SIG-M5 (cell line): ENCODE measurements around the gene TYSND1.
"Not testable (repeated sequence)": the region's sequence is repeated elsewhere in the genome, so short reads cannot be mapped to it uniquely, and the experiment has no call there.

Experiments
- DNase-seq: peaks from one replicate; lab custom pipeline; 2025; lab: John Stamatoyannopoulos, UW

The TYSND1 gene

GRCh38 chr10:70109064-70109729, 37.3 kb downstream of the TYSND1 start:
- DNase-seq, result no peak

GRCh38 chr10:70106958-70107791, 39.3 kb downstream of the TYSND1 start:
- DNase-seq, result no peak

GRCh38 chr10:70101668-70102067, 44.8 kb downstream of the TYSND1 start:
- no peak for DNase-seq

GRCh38 chr10:70101068-70101562, 45.4 kb downstream of the TYSND1 start:
- DNase-seq, result not testable (repeated sequence)

GRCh38 chr10:70098271-70098670, 48.2 kb downstream of the TYSND1 start:
- no peak for DNase-seq

- DNase-seq, result no peak
Measured at GRCh38 chr10:70097459-70097858, 49.0 kb downstream of the TYSND1 start.

GRCh38 chr10:70096705-70097420, 49.6 kb downstream of the TYSND1 start:
- no peak for DNase-seq

GRCh38 chr10:70096016-70096704, 50.3 kb downstream of the TYSND1 start:
- DNase-seq, result no peak

GRCh38 chr10:70094250-70094649, 52.2 kb downstream of the TYSND1 start:
- no peak for DNase-seq

- DNase-seq, result no peak
Measured at GRCh38 chr10:70093335-70093944, 53.1 kb downstream of the TYSND1 start.

GRCh38 chr10:70092389-70092718, 54.1 kb downstream of the TYSND1 start:
- DNase-seq, result no peak

GRCh38 chr10:70090951-70091350, 55.5 kb downstream of the TYSND1 start:
- DNase-seq, result no peak

GRCh38 chr10:70090013-70090412, 56.5 kb downstream of the TYSND1 start:
- DNase-seq, result no peak

- DNase-seq, result no peak
Measured at GRCh38 chr10:70088308-70088698, 58.2 kb downstream of the TYSND1 start.
